Dendritic cell treated with granulocyte-macrophage colony-stimulating factor and Interleukin-4, amounts not matched to agents 40 ng/mL and 50 ng/mL, for 4 days (primary cell): Measurements from ENCODE around the gene TBRG1.

Source experiments
- H3K27ac Mint-ChIP-seq: one replicate; pipeline ENCODE4 v1.8.0; 2022; ENCODE audit warnings: mild to moderate bottlenecking, mixed read lengths
- H3K27me3 Mint-ChIP-seq: one replicate; pipeline ENCODE4 v1.8.0; 2022; ENCODE audit warnings: mild to moderate bottlenecking, mixed read lengths
- H3K36me3 Mint-ChIP-seq: one replicate; pipeline ENCODE4 v1.8.0; 2022; ENCODE audit warnings: low read depth, mixed read lengths
- H3K4me1 Mint-ChIP-seq: one replicate; pipeline ENCODE4 v1.8.0; 2022; ENCODE audit warnings: low read depth, mixed read lengths
- H3K4me3 Mint-ChIP-seq: one replicate; pipeline ENCODE4 v1.8.0; 2022; ENCODE audit warnings: mild to moderate bottlenecking, moderate library complexity, mixed read lengths
- H3K9me3 Mint-ChIP-seq: one replicate; pipeline ENCODE4 v1.8.0; 2022; ENCODE audit warnings: mixed read lengths
- intact Hi-C: fragments of 100-400 bp; cut with micrococcal nuclease; formaldehyde crosslinking; loops from one replicate; pipeline ENCODE4 v1.15.0; 2022

TBRG1 gene

GRCh38 chr11:124681421-124681820 is 58.8 kb downstream of the TBRG1 start:
- peaks cover 27% of the 10 kb centered on the region for H3K9me3 Mint-ChIP-seq
- peaks cover 12% of the 10 kb centered on the region for H3K36me3 Mint-ChIP-seq
- intact Hi-C loops: no loop called here
- peaks cover 3% of the 10 kb centered on the region for H3K4me1 Mint-ChIP-seq
- no peaks in the 10 kb centered on the region for H3K27me3 Mint-ChIP-seq
- no peak overlapping the region for H3K27ac Mint-ChIP-seq
- H3K4me3 Mint-ChIP-seq: no peak overlapping the region

DNA sequence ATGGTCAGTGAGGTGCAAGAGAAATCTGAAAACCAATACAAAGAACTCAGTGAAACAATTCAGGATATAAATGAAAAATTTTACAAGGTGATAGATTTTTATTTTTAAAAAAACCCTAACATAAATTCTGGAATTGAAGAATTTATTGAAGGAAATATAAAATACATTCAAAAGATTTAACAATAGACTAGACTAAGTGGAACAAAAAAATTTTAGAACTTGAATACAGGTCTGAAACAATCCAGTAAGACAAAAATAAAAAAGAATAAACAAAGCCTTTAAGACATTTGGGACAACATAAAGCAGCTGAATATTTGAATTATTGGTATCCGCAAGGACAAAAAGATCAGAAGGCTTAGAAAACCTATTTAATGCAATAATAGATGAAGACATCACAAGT is 59.8 kb downstream of the TBRG1 start:
- intact Hi-C loops: no loop called here
- peaks cover 37% of the 10 kb centered on the region for H3K9me3 Mint-ChIP-seq
- H3K4me1 Mint-ChIP-seq: no peaks in the 10 kb centered on the region
- H3K27ac Mint-ChIP-seq: no peak overlapping the region
- H3K4me3 Mint-ChIP-seq: no peak overlapping the region
- no peaks in the 10 kb centered on the region for H3K27me3 Mint-ChIP-seq
- H3K36me3 Mint-ChIP-seq: peaks cover 12% of the 10 kb centered on the region
